Ishikawa (cell line): ENCODE data around the gene MAP6.

ENCODE experiments used
- EP300 ChIP-seq: IDR thresholded peaks from 2 replicates; pipeline ENCODE4 v1.6.1; 2012; ENCODE audit warnings: borderline replicate concordance
- RAD21 ChIP-seq: IDR thresholded peaks from 2 replicates; pipeline ENCODE4 v1.6.1; 2012; ENCODE audit warnings: low read depth
- TAF1 ChIP-seq: IDR thresholded peaks from 2 replicates; pipeline ENCODE4 v1.6.1; 2012; ENCODE audit warnings: low read depth, mild to moderate bottlenecking
- TCF12 ChIP-seq: IDR thresholded peaks from 2 replicates; pipeline ENCODE4 v1.6.1; 2012; ENCODE audit warnings: low read depth

GRCh38 chr11:75572744-75573143 is 96.1 kb downstream of the MAP6 start:
- TF ChIP-seq TAF1 (no peak), EP300 (no peak), TCF12 (no peak), RAD21 (no peak)
